ENCODE results near the gene CC2D1A.
"Not testable (repeated sequence)": the region's sequence is repeated elsewhere in the genome, so short reads cannot be mapped to it uniquely, and the experiment has no call there.

The CC2D1A gene

GRCh38 chr19:13969897-13970296 lies 63.9 kb downstream of the CC2D1A start:
- H3K36me3 Mint-ChIP-seq (ENCODE audit: low read depth) = peaks cover 32% of the 10 kb centered on the region
- H3K27ac Mint-ChIP-seq = no peak overlapping the region

GRCh38 chr19:13971868-13972267 lies 65.9 kb downstream of the CC2D1A start:
- H3K36me3 Mint-ChIP-seq (ENCODE audit: low read depth) = peaks cover 46% of the 10 kb centered on the region
- H3K9me3 Mint-ChIP-seq; H3K27me3 Mint-ChIP-seq (ENCODE audit: low read depth); H3K4me3 Mint-ChIP-seq; H3K4me1 Mint-ChIP-seq; H3K27ac Mint-ChIP-seq: not testable (repeated sequence)

More at GRCh38 chr19:13969897-13970296, 63.9 kb downstream of the CC2D1A start:
- no peaks in the 10 kb centered on the region for H3K9me3 Mint-ChIP-seq
- no peak overlapping the region for H3K4me3 Mint-ChIP-seq
- H3K27me3 Mint-ChIP-seq (ENCODE audit: low read depth) = no peaks in the 10 kb centered on the region
- no peaks in the 10 kb centered on the region for H3K4me1 Mint-ChIP-seq
- no peak for TF ChIP-seq CTCF (IDR thresholded peaks at IDR 0.05; ENCODE audit: unreplicated experiment in 3 of 3)

GRCh38 chr19:13972368-13973155 lies 66.6 kb downstream of the CC2D1A start:
- H3K9me3 Mint-ChIP-seq = no peaks in the 10 kb centered on the region
- no peak overlapping the region for H3K4me3 Mint-ChIP-seq
- H3K27ac Mint-ChIP-seq = no peak overlapping the region
- peaks cover 46% of the 10 kb centered on the region for H3K36me3 Mint-ChIP-seq (ENCODE audit: low read depth)
- no peak for TF ChIP-seq CTCF (IDR thresholded peaks at IDR 0.05; ENCODE audit: unreplicated experiment in 3 of 3)
- H3K27me3 Mint-ChIP-seq (ENCODE audit: low read depth) = no peaks in the 10 kb centered on the region
- no peaks in the 10 kb centered on the region for H3K4me1 Mint-ChIP-seq

GRCh38 chr19:13973479-13973878 lies 67.5 kb downstream of the CC2D1A start:
- not testable (repeated sequence) for H3K9me3 Mint-ChIP-seq; H3K27ac Mint-ChIP-seq; H3K27me3 Mint-ChIP-seq (ENCODE audit: low read depth); H3K4me3 Mint-ChIP-seq; H3K4me1 Mint-ChIP-seq
- peaks cover 46% of the 10 kb centered on the region for H3K36me3 Mint-ChIP-seq (ENCODE audit: low read depth)

- peak overlapping the region in 2 of 3 experiments; percentile 8 to 62 for H3K27ac Mint-ChIP-seq
These were observed 68.1 kb downstream of the CC2D1A start for GRCh38 chr19:13974073-13974472.

GRCh38 chr19:13975870-13976269 lies 69.9 kb downstream of the CC2D1A start:
- Mint-ChIP-seq H3K4me1 (no peaks in the 10 kb centered on the region), H3K9me3 (no peaks in the 10 kb centered on the region), H3K27me3 (ENCODE audit: low read depth) (no peaks in the 10 kb centered on the region), H3K36me3 (ENCODE audit: low read depth) (peaks cover 32% of the 10 kb centered on the region), H3K27ac (peak overlapping the region; percentile 39 to 88 (median 54)), H3K4me3 (peak overlapping the region in 1 of 3 experiments; percentile 19)
- no peak for TF ChIP-seq CTCF (IDR thresholded peaks at IDR 0.05; ENCODE audit: unreplicated experiment in 3 of 3)

More at GRCh38 chr19:13974073-13974472, 68.1 kb downstream of the CC2D1A start:
- Mint-ChIP-seq H3K4me3 (no peak overlapping the region), H3K27me3 (ENCODE audit: low read depth) (no peaks in the 10 kb centered on the region), H3K4me1 (no peaks in the 10 kb centered on the region), H3K9me3 (no peaks in the 10 kb centered on the region), H3K36me3 (ENCODE audit: low read depth) (peaks cover 42% of the 10 kb centered on the region)
- TF ChIP-seq CTCF (IDR thresholded peaks at IDR 0.05; ENCODE audit: unreplicated experiment in 3 of 3) = no peak

GRCh38 chr19:13976446-13976845 lies 70.4 kb downstream of the CC2D1A start:
- no peaks in the 10 kb centered on the region for H3K27me3 Mint-ChIP-seq (ENCODE audit: low read depth)
- H3K4me1 Mint-ChIP-seq = no peaks in the 10 kb centered on the region
- H3K36me3 Mint-ChIP-seq (ENCODE audit: low read depth) = peaks cover 32% of the 10 kb centered on the region
- TF ChIP-seq CTCF (IDR thresholded peaks at IDR 0.05; ENCODE audit: unreplicated experiment in 3 of 3) = no peak
- H3K4me3 Mint-ChIP-seq = peak overlapping the region in 1 of 3 experiments; percentile 44
- H3K27ac Mint-ChIP-seq = peak overlapping the region; percentile 39 to 73 (median 50)
- no peaks in the 10 kb centered on the region for H3K9me3 Mint-ChIP-seq

All from nephron (organoid).